ENCODE data around the gene PDE4D. TPM values are rescaled to one million over a fixed set of nuclear protein-coding genes. Genes with fewer than 3 reads are reported as not detected.

Gene PDE4D
- total RNA-seq, 1 experiment from 2014 or later, result 2.1 TPM

DNA sequence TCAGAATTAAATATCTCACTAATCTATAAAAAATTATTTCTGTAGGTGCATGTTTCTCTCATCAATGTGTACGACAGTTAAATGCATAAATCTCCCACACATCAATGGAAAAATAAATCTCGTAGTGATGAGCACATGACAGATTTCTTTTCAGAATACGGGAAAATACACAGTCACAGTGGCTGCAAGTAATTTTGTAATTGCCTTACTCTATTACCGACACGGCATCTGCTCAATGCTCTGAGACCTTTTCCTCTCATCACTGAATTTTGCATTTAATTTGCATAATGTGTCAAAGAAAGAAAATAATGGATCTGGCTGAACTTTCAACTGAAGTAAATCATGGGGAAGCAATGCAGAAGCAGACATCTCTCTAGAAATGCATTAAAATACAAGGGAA, 37.2 kb downstream of the PDE4D start:
- no peaks in the 10 kb centered on the region for H3K23me2 ChIP-seq (ENCODE audit: insufficient read length, low read depth, low read length, poor library complexity, severe bottlenecking)
- H3K4me1 ChIP-seq (ENCODE audit: insufficient read depth, low read length), result no peaks in the 10 kb centered on the region
- no peak overlapping the region for H3K23ac ChIP-seq (ENCODE audit: insufficient read length, low read depth, low read length)
- Mint-ChIP-seq H3K4me1 (peaks cover 0 to 1% of the 10 kb centered on the region in 2 experiments; a peak in 1 of 4 replicates), H3K9me3 (no peaks in the 10 kb centered on the region), H3K4me3 (no peak overlapping the region), H3K27me3 (ENCODE audit: low read depth) (no peaks in the 10 kb centered on the region), H3K36me3 (ENCODE audit: insufficient read depth in 1 of 3, low read depth in 3 of 3) (no peaks in the 10 kb centered on the region), H3K27ac (no peak overlapping the region)
- H3K14ac ChIP-seq (ENCODE audit: insufficient read depth, low read length), result no peak overlapping the region
- no peak overlapping the region for H2BK5ac ChIP-seq (ENCODE audit: insufficient read length, low read length)
- no peak overlapping the region for H3K27ac ChIP-seq (ENCODE audit: insufficient read length, low read depth, low read length)
- no peak overlapping the region for H3K56ac ChIP-seq (ENCODE audit: insufficient read length, low read depth, low read length)
- H3K4me2 ChIP-seq (ENCODE audit: insufficient read depth, insufficient read length, low read length), result no peak overlapping the region
- no peak overlapping the region for H4K5ac ChIP-seq (ENCODE audit: insufficient read length, low read depth, low read length)
- no peak for DNase-seq
- H4K91ac ChIP-seq (ENCODE audit: insufficient read length, low read depth, low read length), result no peak overlapping the region
- no peaks in the 10 kb centered on the region for H3K27me3 ChIP-seq (ENCODE audit: insufficient read depth, low read length)
- no peak overlapping the region for H2BK15ac ChIP-seq (ENCODE audit: low read depth, low read length)
- H3K79me1 ChIP-seq (ENCODE audit: insufficient read depth, low read depth, low read length, poor library complexity, severe bottlenecking), result no peaks in the 10 kb centered on the region
- H3K4ac ChIP-seq (ENCODE audit: low read depth, low read length), result no peak overlapping the region
- H3T11ph ChIP-seq (ENCODE audit: low read length), result no peak overlapping the region
- no peak overlapping the region for H2BK20ac ChIP-seq (ENCODE audit: low read depth, low read length, poor library complexity, severe bottlenecking)
- no peak overlapping the region for H2AK5ac ChIP-seq (ENCODE audit: insufficient read length, low read length)
- TF ChIP-seq, protein P1, sequence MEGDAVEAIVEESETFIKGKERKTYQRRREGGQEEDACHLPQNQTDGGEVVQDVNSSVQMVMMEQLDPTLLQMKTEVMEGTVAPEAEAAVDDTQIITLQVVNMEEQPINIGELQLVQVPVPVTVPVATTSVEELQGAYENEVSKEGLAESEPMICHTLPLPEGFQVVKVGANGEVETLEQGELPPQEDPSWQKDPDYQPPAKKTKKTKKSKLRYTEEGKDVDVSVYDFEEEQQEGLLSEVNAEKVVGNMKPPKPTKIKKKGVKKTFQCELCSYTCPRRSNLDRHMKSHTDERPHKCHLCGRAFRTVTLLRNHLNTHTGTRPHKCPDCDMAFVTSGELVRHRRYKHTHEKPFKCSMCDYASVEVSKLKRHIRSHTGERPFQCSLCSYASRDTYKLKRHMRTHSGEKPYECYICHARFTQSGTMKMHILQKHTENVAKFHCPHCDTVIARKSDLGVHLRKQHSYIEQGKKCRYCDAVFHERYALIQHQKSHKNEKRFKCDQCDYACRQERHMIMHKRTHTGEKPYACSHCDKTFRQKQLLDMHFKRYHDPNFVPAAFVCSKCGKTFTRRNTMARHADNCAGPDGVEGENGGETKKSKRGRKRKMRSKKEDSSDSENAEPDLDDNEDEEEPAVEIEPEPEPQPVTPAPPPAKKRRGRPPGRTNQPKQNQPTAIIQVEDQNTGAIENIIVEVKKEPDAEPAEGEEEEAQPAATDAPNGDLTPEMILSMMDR (conservative IDR thresholded peaks at IDR 0.05), result no peak
- no peaks in the 10 kb centered on the region for H3K9me3 ChIP-seq (ENCODE audit: control insufficient read depth, low read depth, low read length)
- H3K18ac ChIP-seq (ENCODE audit: insufficient read length, low read depth, low read length), result no peak overlapping the region
- H4K20me1 ChIP-seq (ENCODE audit: control insufficient read depth, insufficient read depth, insufficient read length), result no peaks in the 10 kb centered on the region
- no peak overlapping the region for H2AFZ ChIP-seq (ENCODE audit: low read length)
- no peak overlapping the region for H2BK12ac ChIP-seq (ENCODE audit: insufficient read length, low read depth, low read length)
- H2BK120ac ChIP-seq (ENCODE audit: low read depth, low read length, poor library complexity, severe bottlenecking), result no peak overlapping the region
- no peak overlapping the region for H4K8ac ChIP-seq (replicated peaks; ENCODE audit: insufficient read length, low read depth, low read length)
- H3K9ac ChIP-seq (ENCODE audit: extremely low read depth, insufficient read length, low read length), result no peak overlapping the region
- no peaks in the 10 kb centered on the region for H3K79me2 ChIP-seq (ENCODE audit: insufficient read depth, low read length)
- WGBS (ENCODE audit: extremely low coverage, insufficient read length, low lambda C conversion rate), result no CpG with 5 or more reads among the region's 5 CpGs
